Middle frontal gyrus (tissue), 1 donor: ENCODE data around the gene PDE1C.
"Not testable (repeated sequence)": the region's sequence is repeated elsewhere in the genome, so short reads cannot be mapped to it uniquely, and the experiment has no call there.

Experiments used
- DNase-seq: peaks from one replicate; pipeline ENCODE4 v3.0.0-alpha.2; 2015; ENCODE audit warnings: low spot score; ENCODE audit errors: extremely low spot score

The PDE1C gene

DNA sequence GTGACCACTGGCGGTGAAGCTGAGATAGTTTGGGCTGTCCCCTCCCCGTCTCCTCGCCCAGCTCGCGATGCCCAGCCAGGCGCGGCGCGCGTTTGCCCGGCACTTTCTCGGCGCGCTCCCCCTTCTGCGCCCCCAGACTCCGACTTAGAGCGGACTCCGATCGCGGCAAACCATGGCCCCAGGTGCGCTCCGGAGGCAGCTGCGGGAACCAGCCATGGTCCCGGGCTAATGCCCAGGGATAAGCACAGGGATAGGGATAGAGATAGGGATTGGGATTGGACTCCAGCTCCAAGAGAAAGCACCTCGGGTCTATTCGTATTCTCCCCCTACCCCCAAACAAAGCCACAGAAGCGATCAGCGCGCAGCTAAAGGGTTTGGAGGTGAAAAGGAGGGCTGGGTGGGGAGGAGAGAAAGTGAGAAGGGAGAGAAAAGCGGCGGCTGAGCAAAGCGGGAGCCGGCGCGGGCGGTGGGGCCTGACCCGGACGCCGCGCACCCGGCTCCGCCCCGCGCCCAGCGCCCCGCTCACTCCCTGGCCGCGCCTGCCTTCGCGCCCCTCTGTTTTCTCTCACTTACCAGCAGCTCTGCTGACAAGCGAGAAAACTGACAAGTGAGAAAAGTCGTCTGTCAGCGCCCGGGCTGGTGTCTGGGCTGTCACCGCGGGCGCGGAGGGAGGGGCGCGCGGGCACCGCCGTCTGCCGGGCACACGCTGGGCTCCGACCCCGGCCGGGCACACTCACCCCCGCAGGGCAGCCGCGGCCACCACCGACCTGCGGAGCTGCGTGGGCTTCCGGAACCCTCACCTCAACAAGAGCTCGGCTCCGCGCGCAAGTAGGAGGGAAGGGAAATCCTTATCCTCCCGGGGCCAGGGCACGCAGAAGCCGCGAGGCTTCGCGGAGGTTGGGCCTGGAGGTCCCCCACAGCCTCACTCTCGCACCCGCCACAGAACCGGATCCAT lies at the start of gene PDE1C:
TSS of gene PDE1C (minus strand) at position 2 of the 955 bp plus-strand sequence.
- DNase-seq = no peak

DNA sequence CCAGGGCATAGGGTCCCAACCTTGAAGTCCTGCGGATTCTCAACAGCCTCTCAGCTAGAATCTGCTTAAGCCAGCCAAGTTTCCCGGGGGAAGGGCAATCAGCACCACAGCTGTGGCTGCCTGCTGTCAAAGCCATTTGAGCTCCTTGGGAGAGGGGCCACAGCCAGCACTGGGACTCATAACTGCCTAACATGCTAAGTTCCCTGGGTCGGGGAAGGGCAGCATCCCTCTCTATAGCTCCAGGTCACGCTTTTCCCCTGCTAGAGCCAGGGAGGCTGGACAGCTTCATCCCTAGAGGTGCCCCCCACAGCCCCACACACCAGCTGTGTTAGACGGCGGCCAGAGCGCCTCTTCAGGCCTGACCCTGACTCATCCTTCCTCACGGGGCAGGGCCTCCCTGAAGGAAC lies 49.6 kb upstream of the PDE1C start:
- DNase-seq = no peak

DNA sequence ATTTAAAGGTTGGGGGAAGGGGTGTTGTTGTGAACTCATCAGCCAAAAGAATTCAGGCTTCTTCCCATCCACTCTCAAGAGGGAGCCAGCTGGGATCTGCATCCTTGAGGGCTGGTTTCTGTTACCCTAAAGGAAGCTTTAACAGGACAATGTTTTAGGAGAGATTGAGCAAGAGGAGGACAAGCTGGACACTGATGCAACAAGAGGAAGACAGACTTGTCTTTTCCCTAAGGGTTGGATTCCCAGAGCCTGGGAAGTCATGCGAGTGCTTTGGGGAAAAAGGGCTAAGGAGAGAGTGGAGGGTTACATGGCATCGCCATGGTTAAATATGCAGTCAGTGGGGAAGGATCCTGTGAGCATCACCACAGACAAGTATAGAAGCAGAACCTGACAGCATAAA lies 47.6 kb upstream of the PDE1C start:
- no peak for DNase-seq

DNA sequence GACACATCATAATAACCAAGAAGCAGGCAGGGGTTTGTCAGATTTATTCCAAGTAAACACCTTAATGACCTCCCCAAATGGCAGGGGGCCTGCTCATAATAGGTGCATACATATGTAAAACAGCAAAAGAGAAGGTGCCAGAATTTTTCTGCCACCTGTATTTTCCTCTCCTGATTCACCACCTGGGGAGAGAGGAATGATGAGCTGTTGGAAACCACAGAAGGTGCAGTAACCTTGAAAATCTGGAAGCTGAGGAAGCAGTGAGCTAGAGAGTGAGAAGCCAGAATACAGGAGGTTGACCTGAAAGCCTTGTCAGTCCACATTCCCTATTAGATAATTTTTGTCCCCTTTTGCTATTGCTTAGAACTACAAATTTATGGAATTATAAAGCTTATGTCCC lies 46.2 kb upstream of the PDE1C start:
- no peak for DNase-seq

DNA sequence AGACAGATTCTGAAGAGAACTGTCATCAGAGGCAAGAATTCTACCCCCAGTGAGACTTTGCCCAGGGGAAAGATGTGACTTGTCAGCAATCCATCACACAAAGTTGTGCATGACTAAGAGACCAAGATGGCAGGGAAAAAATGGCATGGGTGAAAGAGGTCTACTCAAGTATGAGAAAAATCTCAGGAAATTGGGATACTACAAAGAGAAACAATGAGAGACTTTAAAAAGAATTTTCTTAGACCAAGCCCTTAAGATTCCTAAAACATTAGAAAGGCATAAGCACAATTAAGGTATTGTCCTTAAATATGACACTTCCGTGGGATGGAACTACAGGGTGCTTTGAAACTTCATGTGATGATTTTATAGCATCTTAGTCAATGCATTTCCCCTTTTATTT lies 45.6 kb upstream of the PDE1C start:
- no peak for DNase-seq

DNA sequence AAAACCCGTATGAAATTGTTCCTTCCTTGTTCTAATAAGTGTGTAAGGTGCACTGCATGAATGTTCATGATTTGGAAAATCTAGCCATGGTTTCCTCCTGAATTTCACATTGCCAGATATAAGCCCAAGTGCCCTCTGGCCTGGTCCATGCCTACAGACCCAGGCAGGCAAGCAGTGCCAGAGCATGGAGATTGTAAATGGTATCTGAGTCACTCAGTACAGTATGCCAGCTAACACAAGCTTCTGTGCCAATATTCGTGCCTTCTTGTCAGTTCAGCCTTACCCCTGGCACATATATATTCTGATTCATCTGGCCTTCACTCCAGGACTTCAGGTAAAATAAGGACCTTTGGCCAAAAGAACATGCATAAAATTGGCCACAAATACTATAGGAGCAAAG lies 38.4 kb upstream of the PDE1C start:
- DNase-seq = no peak

DNA sequence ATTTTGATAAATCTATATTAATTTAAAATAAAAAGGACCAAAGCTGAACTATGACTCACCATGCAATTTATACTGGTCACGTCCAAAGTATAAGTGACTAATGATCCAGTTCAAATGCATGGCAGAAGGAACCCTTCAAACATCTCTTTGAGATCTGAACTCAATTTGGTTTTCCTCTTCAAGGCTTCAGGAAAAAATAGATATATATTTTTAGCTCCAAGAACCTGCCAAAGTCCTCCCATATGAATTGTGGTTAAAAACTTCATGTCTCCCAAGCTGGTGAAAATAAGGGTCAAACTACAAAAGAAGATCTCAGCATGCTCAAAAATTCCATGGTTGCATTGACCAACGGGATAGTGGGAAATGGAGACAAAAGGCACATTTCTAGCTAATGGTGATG lies 34.6 kb upstream of the PDE1C start:
- no peak for DNase-seq

DNA sequence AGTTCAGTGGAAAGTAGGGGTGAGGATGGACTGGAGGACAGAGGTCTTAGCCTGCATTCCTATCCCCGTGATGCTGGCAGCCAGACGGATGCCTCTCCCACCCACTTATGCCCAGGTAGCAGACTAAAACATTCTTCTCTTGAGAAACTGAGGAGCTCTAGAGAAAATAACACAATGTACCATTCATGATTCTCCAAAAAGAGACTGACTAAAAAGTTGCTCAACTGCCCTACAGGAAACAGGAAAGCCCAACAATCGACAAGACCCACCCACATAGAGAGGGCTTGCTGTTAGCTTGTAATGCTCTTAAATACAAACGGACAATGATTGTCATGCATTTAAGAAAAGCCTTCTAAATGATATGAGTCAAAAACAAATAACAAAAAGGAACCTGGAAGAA lies 33.2 kb upstream of the PDE1C start:
- DNase-seq = no peak

DNA sequence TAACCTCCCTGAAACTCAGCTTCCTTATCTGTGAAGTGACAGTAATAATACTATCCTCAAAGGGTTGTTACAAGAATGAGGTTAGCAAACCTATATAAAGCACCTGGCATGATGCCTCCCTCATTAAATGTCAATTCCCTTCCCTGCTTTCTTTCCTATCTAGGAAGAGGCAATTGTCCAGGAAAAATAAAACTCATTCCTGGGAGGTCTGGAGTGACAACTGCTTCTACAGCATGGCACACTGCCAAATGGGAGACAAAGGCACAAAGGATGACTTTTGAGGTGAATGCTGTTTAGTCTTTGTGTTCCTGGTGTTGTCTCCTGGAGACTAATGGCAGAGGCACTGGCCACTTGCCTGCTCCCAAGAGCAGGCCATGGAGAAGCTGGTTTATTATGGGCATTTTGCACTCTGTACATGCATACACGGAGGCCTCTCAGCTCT lies 32.2 kb upstream of the PDE1C start:
- no peak for DNase-seq

DNA sequence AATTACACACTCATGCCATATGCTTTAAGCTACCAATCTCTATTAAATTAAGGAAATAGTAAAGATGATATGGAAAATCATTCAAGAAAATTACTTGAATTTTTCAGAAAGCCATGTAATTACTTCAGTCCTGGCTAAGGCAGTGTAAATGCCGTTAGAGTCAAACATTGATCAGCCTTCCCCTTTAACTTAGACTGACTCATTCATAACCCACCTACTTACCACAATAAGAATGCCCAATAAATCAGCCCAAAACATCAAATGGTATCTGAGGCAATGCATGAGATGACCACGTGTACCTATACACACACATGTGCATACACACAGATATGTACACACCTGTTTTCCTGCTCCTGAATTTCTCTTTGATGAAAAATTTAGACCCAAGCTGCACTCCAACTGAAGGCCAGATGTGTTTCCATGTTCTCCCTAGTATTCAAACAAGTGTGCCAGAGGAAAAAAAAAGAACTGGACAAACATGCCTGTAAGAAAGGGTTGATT lies 30.2 kb upstream of the PDE1C start:
- no peak for DNase-seq

DNA sequence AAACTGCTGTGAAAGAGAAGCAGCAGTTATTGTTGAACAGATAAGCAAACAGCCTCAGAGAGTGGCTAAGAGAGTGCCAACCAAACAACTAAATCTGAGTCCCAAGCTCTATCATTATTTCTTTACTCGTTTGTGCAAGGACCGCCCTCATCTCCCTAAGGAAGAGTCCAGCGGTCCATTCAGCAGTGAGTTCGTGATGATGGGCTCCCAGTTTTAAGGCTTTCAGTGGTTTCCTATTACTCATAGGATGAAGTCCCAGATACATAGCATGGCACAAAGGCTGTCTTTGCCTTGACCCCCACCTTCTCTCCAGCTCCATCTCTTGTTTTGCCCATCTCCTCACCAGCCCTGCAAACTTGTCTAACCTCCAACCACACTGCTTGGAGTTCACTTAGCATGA lies 24.3 kb upstream of the PDE1C start:
- DNase-seq = no peak

DNA sequence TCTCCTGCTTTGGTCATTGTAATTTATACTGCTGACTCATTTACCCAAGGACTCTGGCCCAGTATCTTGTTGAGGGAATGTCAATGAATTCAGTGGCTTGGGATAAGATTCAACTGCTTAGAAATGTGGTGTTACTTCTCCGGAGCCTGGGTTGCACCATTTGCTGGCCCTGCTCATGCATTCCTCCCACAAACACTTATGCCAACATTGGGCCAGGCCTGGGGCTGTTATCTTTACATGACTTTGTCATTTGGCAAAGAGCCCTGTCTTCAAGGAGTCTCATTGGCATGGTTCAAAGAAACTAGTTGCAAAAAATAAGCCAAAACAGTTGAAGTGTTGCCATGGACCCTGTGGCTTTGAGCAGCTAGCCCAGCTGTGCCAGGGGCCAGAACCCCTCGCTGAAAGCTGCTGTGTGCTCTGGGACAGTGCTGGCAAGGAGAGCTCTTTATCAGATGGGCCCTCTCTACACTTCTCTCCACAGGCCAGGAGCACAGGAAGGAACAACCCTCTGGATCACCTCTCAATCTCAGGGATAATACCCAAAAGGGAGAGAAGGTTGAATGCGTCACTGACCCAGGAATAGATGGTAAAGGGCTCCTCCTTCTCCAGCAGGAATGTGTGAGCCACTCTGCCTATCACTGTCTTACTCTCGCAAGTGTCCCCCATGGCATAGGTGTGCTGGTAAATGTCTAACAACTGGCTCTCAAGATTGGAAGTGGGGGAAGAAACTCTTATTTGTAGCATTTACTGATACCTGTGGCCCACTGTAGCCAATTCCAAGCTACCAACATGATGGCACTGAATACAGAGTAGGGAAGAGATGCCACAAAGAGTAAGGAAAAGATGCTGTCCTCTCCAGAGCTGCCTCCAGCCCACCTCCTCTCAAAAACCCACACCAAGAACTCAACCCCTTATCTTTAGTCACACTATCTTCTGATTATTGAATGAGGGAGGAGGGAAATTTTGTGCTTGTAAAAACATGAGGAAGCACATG lies 23.5 kb upstream of the PDE1C start:
- no peak for DNase-seq

DNA sequence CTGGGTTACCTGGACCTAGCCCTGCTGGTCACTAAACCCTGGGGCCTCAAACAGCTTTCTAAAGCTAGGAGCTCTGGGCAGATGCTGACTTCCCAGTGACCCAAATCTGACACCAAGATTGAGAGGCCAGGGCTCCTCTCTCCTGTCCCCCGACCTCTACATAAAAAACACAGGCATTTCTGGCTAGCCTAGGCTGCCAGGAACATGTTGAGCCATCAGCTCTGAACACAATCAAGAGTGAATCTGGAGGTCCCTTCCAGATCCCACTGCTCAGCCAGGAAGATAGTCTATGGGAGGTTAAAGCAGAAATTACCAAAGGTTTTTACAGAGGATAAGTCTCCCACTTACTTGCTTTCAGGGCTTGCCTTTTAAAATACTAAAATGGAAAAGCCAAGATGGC lies 22.1 kb upstream of the PDE1C start:
- no peak for DNase-seq

DNA sequence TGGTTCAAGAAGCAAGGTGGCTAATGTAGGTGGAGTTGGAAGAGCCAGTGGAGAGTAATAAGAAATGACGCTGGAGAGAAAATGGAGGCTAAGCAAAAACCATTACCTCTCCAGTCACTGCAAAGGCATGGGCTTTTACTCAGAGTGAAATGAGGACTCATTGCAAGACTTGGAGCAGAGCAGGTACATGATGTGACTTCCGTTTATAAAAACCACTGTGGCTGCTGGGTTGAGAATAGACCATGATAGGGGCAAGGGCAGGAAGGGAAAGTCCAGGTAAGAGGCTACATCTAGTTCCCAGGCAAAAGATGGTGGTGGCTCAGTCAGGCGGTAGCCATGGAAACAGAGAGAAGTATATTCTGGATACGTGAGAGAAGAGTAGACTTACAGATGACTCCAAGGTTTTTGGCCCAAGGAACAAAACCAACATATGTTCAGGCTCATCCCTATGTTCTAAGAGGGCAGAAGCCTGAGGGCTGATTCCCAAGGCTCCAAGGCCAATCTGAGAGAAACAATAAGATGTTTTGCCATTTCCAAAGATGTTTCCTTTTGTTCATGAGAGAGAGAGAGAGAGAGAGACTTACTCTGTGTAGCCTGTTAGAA lies 21.5 kb upstream of the PDE1C start:
- no peak for DNase-seq

DNA sequence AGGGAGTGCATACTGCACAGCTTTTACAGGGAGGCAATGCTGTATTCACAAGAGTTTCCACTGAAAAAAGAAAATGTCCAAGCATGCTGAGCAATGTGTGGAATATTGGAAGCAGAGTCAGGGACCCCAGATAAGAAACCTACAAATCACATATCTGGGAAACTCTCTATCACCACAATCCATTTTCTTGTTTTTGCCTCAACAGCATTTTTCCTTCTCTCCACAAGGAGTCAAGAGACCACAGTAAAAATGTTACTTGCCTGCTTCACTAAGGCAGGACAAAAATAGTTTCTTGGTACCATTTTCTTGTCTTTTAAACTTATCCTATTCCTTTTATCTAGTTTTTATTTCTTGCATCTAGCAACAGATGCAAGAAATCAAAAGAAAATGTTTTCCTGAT lies 19.5 kb upstream of the PDE1C start:
- DNase-seq = no peak

DNA sequence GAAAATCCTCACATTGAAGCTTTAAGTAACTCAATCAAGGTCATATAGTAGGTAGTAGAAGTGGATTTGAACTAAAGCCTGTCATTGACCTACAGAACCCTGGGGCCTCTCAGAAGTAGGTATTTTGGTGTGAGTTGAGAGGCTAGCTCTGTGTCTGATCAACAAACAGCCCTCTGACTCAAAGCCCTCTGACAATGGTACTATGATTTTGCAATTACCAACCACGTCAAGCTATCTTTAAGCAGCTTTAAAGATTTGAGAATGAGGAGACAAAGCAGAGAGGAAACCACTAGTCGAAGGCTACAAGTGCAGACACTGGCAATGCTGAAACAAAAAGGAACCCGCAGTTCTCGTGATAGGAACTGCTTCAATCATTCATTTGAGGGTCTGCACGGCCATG lies 19.0 kb upstream of the PDE1C start:
- DNase-seq = no peak

DNA sequence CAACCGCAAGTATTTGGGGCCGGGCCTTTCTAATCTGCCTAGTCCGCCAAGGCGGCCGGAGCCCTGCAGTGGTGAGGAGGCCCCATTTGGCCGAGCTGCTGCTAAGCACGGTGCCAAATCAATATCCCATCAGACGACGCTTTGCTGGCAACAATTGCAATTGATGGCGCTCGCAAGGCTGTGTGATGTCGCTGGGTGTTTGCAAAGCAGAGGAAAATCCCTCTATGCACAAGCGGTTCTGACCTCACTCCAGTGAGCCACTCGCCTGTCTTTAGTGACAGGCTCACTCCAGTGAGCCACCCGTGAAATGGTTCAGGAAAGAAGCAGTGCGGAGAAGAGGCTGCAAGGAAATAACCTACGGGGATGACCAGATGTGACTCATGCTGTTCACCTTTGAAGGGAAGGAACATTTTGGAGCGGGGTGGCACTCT lies 18.3 kb upstream of the PDE1C start:
- DNase-seq = no peak

DNA sequence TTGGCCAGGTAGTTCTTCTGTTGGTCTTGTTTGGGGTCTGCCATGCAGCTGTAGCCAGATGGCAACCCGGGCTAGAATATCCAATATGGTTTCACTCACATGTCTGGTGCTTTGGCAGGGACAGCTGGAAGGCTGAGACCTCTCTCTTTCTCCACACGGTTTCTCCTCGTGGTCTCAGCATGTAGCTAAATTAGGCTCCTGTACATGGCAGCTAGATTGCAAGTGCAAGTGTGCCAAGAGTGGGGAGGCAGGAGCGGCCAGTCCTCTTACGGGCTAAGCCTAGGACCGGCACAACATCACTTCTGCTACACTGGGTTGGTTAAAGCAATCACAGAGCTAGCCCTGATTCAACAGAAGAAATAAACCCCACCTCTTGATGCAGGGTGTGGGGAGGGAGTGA lies 9.3 kb upstream of the PDE1C start:
- DNase-seq = no peak

DNA sequence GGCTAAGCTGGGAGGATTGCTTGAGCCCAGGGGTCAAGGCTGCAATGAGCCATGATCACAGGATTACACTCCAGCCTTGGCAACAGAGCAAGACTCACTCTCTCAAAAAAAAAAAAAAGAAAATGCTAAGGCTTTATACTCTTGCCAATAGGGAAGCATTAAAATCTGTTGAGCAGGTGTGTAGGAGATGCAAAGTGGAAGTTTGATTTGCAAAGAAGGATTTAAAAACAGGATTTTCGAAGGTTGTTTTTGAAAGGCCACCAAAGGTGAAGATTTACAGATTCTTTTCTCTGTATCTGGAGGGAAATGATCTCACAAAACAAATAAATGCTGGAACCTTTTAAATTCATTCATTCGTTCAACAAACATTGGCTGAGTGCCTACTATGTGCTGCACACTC lies 8.6 kb upstream of the PDE1C start:
- no peak for DNase-seq

DNA sequence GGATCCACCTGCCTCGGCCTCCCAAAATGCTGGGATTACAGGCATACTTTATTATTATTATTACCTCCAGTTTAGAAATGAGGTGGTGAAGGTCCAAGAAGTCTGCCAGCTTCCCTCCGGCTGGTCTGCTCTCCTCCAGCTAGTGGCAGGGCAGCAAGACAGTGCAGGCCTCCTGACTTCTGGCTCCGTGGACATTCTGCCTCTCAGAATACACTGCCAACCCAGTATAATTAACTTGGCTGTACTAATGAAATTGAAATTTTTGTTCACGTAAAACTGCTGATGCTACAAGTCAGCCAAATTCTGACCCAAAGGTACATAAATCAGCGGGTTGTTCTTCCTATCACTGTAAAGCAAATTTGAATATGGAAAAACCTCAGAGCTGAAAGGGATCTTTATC lies 7.6 kb upstream of the PDE1C start:
- no peak for DNase-seq

DNA sequence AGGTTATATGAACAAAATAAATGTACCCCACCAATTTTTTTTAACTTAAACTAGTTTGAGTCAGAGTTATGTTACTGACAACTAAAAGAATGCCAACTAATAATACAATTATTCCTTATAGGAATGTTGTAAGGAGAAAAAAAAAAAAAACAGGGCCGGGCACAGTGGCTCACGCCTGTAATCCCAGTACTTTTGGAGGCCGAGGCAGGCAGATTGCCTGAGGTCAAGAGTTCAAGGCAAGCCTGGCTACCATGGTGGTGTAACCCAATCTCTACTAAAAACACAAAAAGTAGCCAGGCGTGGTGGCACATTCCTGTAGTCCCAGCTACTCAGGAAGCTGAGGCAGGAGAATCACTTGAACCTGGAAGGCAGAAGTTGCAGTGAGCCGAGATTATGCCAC lies 6.6 kb upstream of the PDE1C start:
- DNase-seq = not testable (repeated sequence)
